Mucosa of stomach (tissue), 1 donor: ENCODE measurements around the gene ARHGAP15.

ENCODE experiments used
- H3K27me3 ChIP-seq: one replicate; pipeline ENCODE4 v1.7.0; 2013; ENCODE audit warnings: mild to moderate bottlenecking, low read length; ENCODE audit not compliant: control insufficient read depth, insufficient read depth
- H3K36me3 ChIP-seq: one replicate; pipeline ENCODE4 v1.7.0; 2013; ENCODE audit warnings: low read length; ENCODE audit not compliant: control insufficient read depth, insufficient read depth
- H3K4me1 ChIP-seq: one replicate; pipeline ENCODE4 v1.7.0; 2013; ENCODE audit warnings: mild to moderate bottlenecking, low read length; ENCODE audit not compliant: control insufficient read depth, insufficient read depth
- H3K4me3 ChIP-seq: one replicate; pipeline ENCODE4 v1.7.0; 2013; ENCODE audit warnings: low read length
- H3K9ac ChIP-seq: one replicate; pipeline ENCODE4 v1.7.0; 2013; ENCODE audit warnings: mild to moderate bottlenecking, low read length, moderate library complexity
- H3K9me3 ChIP-seq: one replicate; pipeline ENCODE4 v1.7.0; 2013; ENCODE audit warnings: mild to moderate bottlenecking, low read length, moderate library complexity; ENCODE audit not compliant: control insufficient read depth
- donor health status: Pancreatic carcinoma.

The ARHGAP15 gene

DNA sequence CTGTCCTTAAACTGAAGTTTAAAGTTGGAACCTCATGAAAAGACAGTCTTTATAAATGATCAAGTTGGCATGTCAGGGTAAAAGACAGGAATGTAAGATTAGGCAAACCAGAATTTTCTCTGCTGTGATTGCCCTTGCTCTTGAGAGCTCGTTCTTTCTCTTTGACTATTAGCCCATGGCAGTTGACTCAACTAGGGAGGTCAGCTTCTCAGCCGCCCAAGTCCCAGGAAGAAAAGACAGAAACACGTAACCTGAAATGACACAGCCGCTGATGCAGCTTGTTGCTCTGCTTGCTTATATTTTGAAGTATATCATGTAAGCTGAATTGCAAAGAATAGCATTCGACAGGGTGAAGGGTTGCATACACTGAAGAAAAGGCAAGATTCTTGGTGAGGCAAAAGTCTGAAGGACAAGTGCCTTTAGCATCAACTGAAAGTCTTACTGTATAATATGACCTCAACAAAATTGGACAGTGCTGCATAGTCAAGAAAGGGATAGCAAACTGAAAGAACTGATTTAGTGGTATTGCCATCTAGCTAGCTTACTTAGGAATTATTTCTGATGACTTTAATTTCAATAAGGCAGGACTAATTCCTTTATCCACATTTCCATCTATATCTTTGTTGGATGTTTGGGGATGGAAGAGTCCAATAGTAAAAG is 54.7 kb downstream of the ARHGAP15 start:
- no peak overlapping the region for H3K4me3 ChIP-seq
- H3K9ac ChIP-seq: no peak overlapping the region
- no peaks in the 10 kb centered on the region for H3K4me1 ChIP-seq
- H3K27me3 ChIP-seq: no peaks in the 10 kb centered on the region
- no peaks in the 10 kb centered on the region for H3K36me3 ChIP-seq
- no peaks in the 10 kb centered on the region for H3K9me3 ChIP-seq

DNA sequence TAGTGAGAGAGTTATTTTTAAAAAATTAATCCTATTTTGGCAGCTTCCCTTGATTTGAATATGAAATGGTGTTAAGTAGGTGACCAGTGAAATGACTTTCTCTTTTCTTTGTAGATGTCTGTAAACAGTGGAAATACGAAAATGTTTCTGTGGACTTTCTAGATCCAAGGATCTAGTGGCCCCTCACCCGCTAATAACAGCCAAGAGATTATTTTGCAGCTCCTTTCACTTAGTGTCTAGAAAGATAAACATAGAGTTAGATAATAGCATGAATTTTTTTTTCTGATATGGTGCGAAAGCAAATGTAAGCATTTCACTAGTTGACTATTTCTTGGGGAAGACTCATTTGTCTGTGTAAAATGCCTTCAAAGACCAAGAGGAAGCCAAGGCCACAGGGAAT is 57.7 kb downstream of the ARHGAP15 start:
- no peak overlapping the region for H3K9ac ChIP-seq
- H3K4me1 ChIP-seq: no peaks in the 10 kb centered on the region
- H3K4me3 ChIP-seq: no peak overlapping the region
- H3K36me3 ChIP-seq: no peaks in the 10 kb centered on the region
- H3K9me3 ChIP-seq: no peaks in the 10 kb centered on the region
- H3K27me3 ChIP-seq: no peaks in the 10 kb centered on the region

GRCh38 chr2:143190431-143190830 is 61.2 kb downstream of the ARHGAP15 start:
- Histone ChIP-seq H3K36me3 (no peaks in the 10 kb centered on the region), H3K9ac (no peak overlapping the region), H3K4me1 (no peaks in the 10 kb centered on the region), H3K9me3 (no peaks in the 10 kb centered on the region), H3K4me3 (no peak overlapping the region), H3K27me3 (no peaks in the 10 kb centered on the region)

GRCh38 chr2:143192106-143192505 is 62.9 kb downstream of the ARHGAP15 start:
- no peaks in the 10 kb centered on the region for H3K27me3 ChIP-seq
- H3K9me3 ChIP-seq: no peaks in the 10 kb centered on the region
- H3K4me1 ChIP-seq: no peaks in the 10 kb centered on the region
- no peak overlapping the region for H3K9ac ChIP-seq
- H3K4me3 ChIP-seq: no peak overlapping the region
- no peaks in the 10 kb centered on the region for H3K36me3 ChIP-seq

GRCh38 chr2:143192716-143193115 is 63.5 kb downstream of the ARHGAP15 start:
- Histone ChIP-seq H3K9ac (no peak overlapping the region), H3K4me3 (no peak overlapping the region), H3K4me1 (no peaks in the 10 kb centered on the region), H3K9me3 (no peaks in the 10 kb centered on the region), H3K27me3 (no peaks in the 10 kb centered on the region), H3K36me3 (no peaks in the 10 kb centered on the region)

- Histone ChIP-seq H3K36me3 (no peaks in the 10 kb centered on the region), H3K9ac (no peak overlapping the region), H3K4me3 (no peak overlapping the region), H3K9me3 (no peaks in the 10 kb centered on the region), H3K4me1 (no peaks in the 10 kb centered on the region), H3K27me3 (no peaks in the 10 kb centered on the region)
These were observed 63.9 kb downstream of the ARHGAP15 start for GRCh38 chr2:143193121-143193520.

- Histone ChIP-seq H3K36me3 (no peaks in the 10 kb centered on the region), H3K9me3 (no peaks in the 10 kb centered on the region), H3K4me1 (no peaks in the 10 kb centered on the region), H3K4me3 (no peak overlapping the region), H3K9ac (no peak overlapping the region), H3K27me3 (no peaks in the 10 kb centered on the region)
These were observed 66.3 kb downstream of the ARHGAP15 start for GRCh38 chr2:143195511-143195910.

- Histone ChIP-seq H3K9me3 (no peaks in the 10 kb centered on the region), H3K4me3 (no peak overlapping the region), H3K36me3 (no peaks in the 10 kb centered on the region), H3K4me1 (no peaks in the 10 kb centered on the region), H3K9ac (no peak overlapping the region), H3K27me3 (no peaks in the 10 kb centered on the region)
These were observed 74.8 kb downstream of the ARHGAP15 start for GRCh38 chr2:143204062-143204461.

DNA sequence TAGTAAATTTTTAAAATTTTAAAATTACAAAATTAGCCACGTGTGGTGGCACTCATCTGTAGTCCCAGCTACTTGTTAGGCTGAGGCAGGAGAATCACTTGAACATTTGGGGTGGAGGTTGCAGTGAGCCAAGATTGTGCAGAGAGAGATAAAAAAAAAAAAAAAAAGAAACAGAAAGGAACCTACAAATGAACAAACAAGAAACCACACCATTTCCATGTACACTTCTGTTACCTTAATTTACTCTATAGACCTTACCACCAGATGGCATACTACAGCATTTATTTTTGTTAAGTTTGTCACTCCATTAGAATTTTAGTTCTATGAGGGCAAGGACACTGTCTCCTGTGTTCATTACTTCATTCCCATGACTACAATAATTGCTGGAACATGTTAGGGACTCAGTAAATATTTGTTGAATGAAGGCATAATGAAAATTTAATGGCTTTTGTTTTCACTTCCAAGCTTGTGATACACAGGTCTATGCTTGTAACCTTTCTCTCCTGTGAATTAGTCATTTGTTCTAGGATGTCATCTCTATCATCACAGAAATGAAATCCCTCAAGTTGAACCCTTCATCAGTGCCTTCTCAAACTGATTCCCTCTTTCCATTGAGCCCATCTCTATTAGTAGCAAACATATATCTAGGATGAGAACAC is 76.0 kb downstream of the ARHGAP15 start:
- H3K27me3 ChIP-seq: no peaks in the 10 kb centered on the region
- H3K36me3 ChIP-seq: no peaks in the 10 kb centered on the region
- no peaks in the 10 kb centered on the region for H3K4me1 ChIP-seq
- H3K9ac ChIP-seq: no peak overlapping the region
- H3K9me3 ChIP-seq: no peaks in the 10 kb centered on the region
- no peak overlapping the region for H3K4me3 ChIP-seq

DNA sequence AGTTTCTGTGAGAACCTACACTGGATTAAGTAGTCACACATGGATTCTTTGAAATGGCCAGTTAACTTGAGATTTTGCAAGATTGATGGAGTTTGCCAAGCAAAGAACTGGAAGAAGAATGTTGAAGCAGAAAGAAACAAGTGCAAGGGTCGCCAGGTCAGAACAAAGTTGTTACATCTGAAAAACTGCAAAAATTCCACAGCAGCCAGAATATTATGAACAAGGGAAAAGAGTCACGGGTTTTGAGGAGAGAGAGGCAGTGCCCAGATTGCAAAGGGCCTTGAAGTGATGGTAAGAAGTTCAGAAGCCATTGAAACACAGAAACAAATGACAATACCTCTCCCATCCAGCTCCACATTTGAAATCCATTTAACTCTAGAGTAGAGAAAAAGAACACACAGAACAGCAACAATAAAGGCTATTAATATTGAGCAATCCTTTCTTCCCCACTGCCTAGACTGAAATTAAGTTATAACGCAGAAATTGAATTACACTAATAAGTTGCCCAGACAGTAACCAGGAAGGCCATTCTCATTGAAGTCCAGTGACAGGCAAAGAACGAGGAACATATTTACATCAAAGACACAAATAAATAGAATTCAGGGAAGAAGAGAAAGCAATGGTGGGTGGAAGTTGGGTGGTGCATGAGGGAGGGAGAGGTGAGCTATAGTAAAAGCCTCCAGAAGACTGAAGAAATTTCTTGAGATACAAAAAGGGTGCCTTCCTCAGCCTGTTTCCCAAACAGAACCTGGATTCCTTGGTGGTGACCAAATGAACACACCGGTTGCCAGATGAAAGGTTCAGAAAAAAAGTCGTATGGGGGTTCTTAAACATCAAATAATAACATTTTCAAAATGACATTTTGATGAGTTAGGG is 80.6 kb downstream of the ARHGAP15 start:
- no peaks in the 10 kb centered on the region for H3K4me1 ChIP-seq
- no peaks in the 10 kb centered on the region for H3K36me3 ChIP-seq
- no peaks in the 10 kb centered on the region for H3K27me3 ChIP-seq
- H3K9ac ChIP-seq: no peak overlapping the region
- H3K9me3 ChIP-seq: no peaks in the 10 kb centered on the region
- no peak overlapping the region for H3K4me3 ChIP-seq

- H3K9ac ChIP-seq: no peak overlapping the region
- no peak overlapping the region for H3K4me3 ChIP-seq
- no peaks in the 10 kb centered on the region for H3K36me3 ChIP-seq
- H3K9me3 ChIP-seq: no peaks in the 10 kb centered on the region
- H3K4me1 ChIP-seq: no peaks in the 10 kb centered on the region
- no peaks in the 10 kb centered on the region for H3K27me3 ChIP-seq
These were observed 81.2 kb downstream of the ARHGAP15 start for GRCh38 chr2:143210446-143210819.

DNA sequence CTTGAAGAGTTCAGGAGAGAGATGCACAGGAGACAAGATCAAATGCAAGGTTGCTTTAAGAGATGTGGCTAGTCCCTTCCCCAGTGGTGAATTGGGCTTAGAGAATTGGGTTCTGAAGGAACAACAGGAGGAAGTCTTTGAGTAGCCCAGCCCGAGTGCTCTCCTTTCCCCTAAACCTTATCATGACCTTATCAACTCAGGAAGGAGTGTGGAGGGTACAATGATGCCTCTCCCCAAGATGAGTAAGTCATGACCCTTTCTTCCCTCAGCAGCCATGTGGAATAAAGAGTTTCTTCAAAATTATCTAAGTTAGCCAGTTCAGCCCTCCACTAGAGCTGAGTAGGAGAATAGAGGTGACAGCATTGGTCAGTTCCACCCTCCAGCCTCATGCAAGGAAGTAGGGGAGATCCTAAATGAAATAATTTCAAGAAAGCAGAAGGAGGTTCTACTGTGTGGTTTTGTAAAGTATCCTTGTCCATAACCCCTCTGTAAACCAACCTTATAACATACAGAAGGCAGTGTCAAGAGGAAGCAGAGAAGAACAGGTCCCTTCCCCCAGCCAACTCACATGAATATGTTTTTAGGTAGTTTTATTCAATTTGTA is 88.4 kb downstream of the ARHGAP15 start:
- no peak overlapping the region for H3K4me3 ChIP-seq
- no peaks in the 10 kb centered on the region for H3K36me3 ChIP-seq
- H3K4me1 ChIP-seq: no peaks in the 10 kb centered on the region
- H3K27me3 ChIP-seq: no peaks in the 10 kb centered on the region
- H3K9me3 ChIP-seq: no peaks in the 10 kb centered on the region
- no peak overlapping the region for H3K9ac ChIP-seq
